Parathyroid adenoma (tissue), 2 donors: ENCODE measurements around the gene DEDD2.

Experiments
- H2AFZ ChIP-seq: fragments of 300-600 bp; sonication (generic); one replicate; pipeline ENCODE4 v1.7.0; 2017; ENCODE audit warnings: antibody characterized with exemption, mild to moderate bottlenecking
- H3K27ac ChIP-seq: fragments of 300-600 bp; sonication (generic); one replicate; pipeline ENCODE4 v1.7.0; 2017
- H3K27me3 ChIP-seq: fragments of 300-600 bp; sonication (generic); one replicate; pipeline ENCODE4 v1.7.0; 2017; ENCODE audit warnings: low read length; ENCODE audit not compliant: control insufficient read depth, insufficient read depth
- H3K36me3 ChIP-seq: fragments of 300-600 bp; sonication (generic); one replicate; pipeline ENCODE4 v1.7.0; 2017; ENCODE audit warnings: low read length; ENCODE audit not compliant: control insufficient read depth, insufficient read depth
- H3K4me1 ChIP-seq: fragments of 300-600 bp; sonication (generic); one replicate; pipeline ENCODE4 v1.7.0; 2017; ENCODE audit warnings: control low read depth
- H3K4me2 ChIP-seq: fragments of 300-600 bp; sonication (generic); one replicate; pipeline ENCODE4 v1.7.0; 2017; ENCODE audit warnings: low read length
- H3K4me3 ChIP-seq: fragments of 300-600 bp; sonication (generic); one replicate; pipeline ENCODE4 v1.7.0; 2017; ENCODE audit warnings: low read depth, low read length
- H3K79me2 ChIP-seq: fragments of 300-600 bp; sonication (generic); one replicate; pipeline ENCODE4 v1.7.0; 2017; ENCODE audit warnings: control low read depth
- H3K9ac ChIP-seq: fragments of 300-600 bp; sonication (generic); one replicate; pipeline ENCODE4 v1.7.0; 2017; ENCODE audit warnings: mild to moderate bottlenecking
- H3K9me3 ChIP-seq: fragments of 300-600 bp; sonication (generic); one replicate; pipeline ENCODE4 v1.7.0; 2017; ENCODE audit warnings: low read length; ENCODE audit not compliant: control insufficient read depth
- CTCF ChIP-seq: fragments of 300-600 bp; sonication (generic); IDR thresholded peaks from one replicate; pipeline ENCODE4 v1.7.0; 2017; ENCODE audit warnings: antibody characterized with exemption, mild to moderate bottlenecking
- donor health status: primary hyperparathyroidism.

Gene DEDD2

GRCh38 chr19:42203700-42204099 is 13.8 kb downstream of the DEDD2 start:
- Histone ChIP-seq H3K4me3 (no peak overlapping the region), H3K9ac (no peak overlapping the region), H2AFZ (no peak overlapping the region), H3K27me3 (no peaks in the 10 kb centered on the region), H3K4me1 (peaks cover 12% of the 10 kb centered on the region), H3K27ac (no peak overlapping the region), H3K36me3 (no peaks in the 10 kb centered on the region), H3K4me2 (no peak overlapping the region), H3K9me3 (no peaks in the 10 kb centered on the region), H3K79me2 (peaks cover 61% of the 10 kb centered on the region)
- TF ChIP-seq CTCF = no peak

GRCh38 chr19:42202290-42202880 is 15.1 kb downstream of the DEDD2 start:
- no peak overlapping the region for H3K9ac ChIP-seq
- no peaks in the 10 kb centered on the region for H3K9me3 ChIP-seq
- no peaks in the 10 kb centered on the region for H3K27me3 ChIP-seq
- no peaks in the 10 kb centered on the region for H3K36me3 ChIP-seq
- H2AFZ ChIP-seq = no peak overlapping the region
- TF ChIP-seq CTCF = no peak
- peak overlapping the region; percentile 19 for H3K27ac ChIP-seq
- H3K4me2 ChIP-seq = no peak overlapping the region
- H3K79me2 ChIP-seq = peaks cover 49% of the 10 kb centered on the region
- H3K4me1 ChIP-seq = peaks cover 5% of the 10 kb centered on the region
- H3K4me3 ChIP-seq = no peak overlapping the region

GRCh38 chr19:42201489-42202289 is 15.8 kb downstream of the DEDD2 start:
- Histone ChIP-seq H2AFZ (no peak overlapping the region), H3K36me3 (no peaks in the 10 kb centered on the region), H3K79me2 (peaks cover 43% of the 10 kb centered on the region), H3K27me3 (no peaks in the 10 kb centered on the region), H3K4me1 (peaks cover 5% of the 10 kb centered on the region), H3K9me3 (no peaks in the 10 kb centered on the region), H3K4me2 (no peak overlapping the region), H3K27ac (no peak overlapping the region), H3K4me3 (no peak overlapping the region), H3K9ac (no peak overlapping the region)
- TF ChIP-seq CTCF = no peak

GRCh38 chr19:42200116-42200715 is 17.3 kb downstream of the DEDD2 start:
- TF ChIP-seq CTCF = no peak
- Histone ChIP-seq H3K9me3 (no peaks in the 10 kb centered on the region), H3K27me3 (no peaks in the 10 kb centered on the region), H3K4me3 (no peak overlapping the region), H3K27ac (no peak overlapping the region), H3K4me2 (no peak overlapping the region), H3K79me2 (peaks cover 30% of the 10 kb centered on the region), H2AFZ (no peak overlapping the region), H3K9ac (no peak overlapping the region), H3K4me1 (peaks cover 5% of the 10 kb centered on the region), H3K36me3 (no peaks in the 10 kb centered on the region)
